HepG2 (cell line): ENCODE measurements around the gene EEIG1. TPM values are rescaled to one million over a fixed set of nuclear protein-coding genes. Genes with fewer than 3 reads are reported as not detected.

Experiments used
- AKNA ChIP-seq: sonication (generic); formaldehyde crosslinking; IDR thresholded peaks from 2 replicates; pipeline ENCODE4 v1.4.0; 2020; ENCODE audit warnings: missing genetic modification reagents, borderline replicate concordance
- DZIP1 ChIP-seq: sonication (generic); formaldehyde crosslinking; IDR thresholded peaks from 2 replicates; pipeline ENCODE4 v1.5.0; 2020; ENCODE audit warnings: mild to moderate bottlenecking, missing genetic modification reagents
- EEA1 ChIP-seq: sonication (generic); formaldehyde crosslinking; IDR thresholded peaks from 2 replicates; pipeline ENCODE4 v1.5.1; 2020; ENCODE audit warnings: mild to moderate bottlenecking, missing genetic modification reagents, borderline replicate concordance
- ELF1 ChIP-seq: sonication (generic); formaldehyde crosslinking; IDR thresholded peaks from 2 replicates; pipeline ENCODE4 v1.4.0; 2020; ENCODE audit warnings: missing genetic modification reagents
- FOXM1 ChIP-seq: sonication (generic); formaldehyde crosslinking; IDR thresholded peaks from 2 replicates; pipeline ENCODE4 v1.5.0; 2020; ENCODE audit warnings: missing genetic modification reagents
- NCOA1 ChIP-seq: sonication (generic); formaldehyde crosslinking; IDR thresholded peaks from 2 replicates; pipeline ENCODE4 v1.9.0; 2021; ENCODE audit warnings: missing genetic modification reagents
- NCOR1 ChIP-seq: fragments of 200-600 bp; sonication (generic); IDR thresholded peaks from 2 replicates; pipeline ENCODE4 v1.7.0; 2017; ENCODE audit warnings: antibody characterized with exemption, low read length, borderline replicate concordance
- RORA ChIP-seq: sonication (generic); formaldehyde crosslinking; IDR thresholded peaks from 2 replicates; pipeline ENCODE4 v1.5.0; 2020; ENCODE audit warnings: mild to moderate bottlenecking, missing genetic modification reagents, moderate library complexity
- SKI ChIP-seq: fragments of 450-650 bp; IDR thresholded peaks from one replicate; pipeline ENCODE4 v1.6.1; 2018; ENCODE audit warnings: mild to moderate bottlenecking; ENCODE audit not compliant: partially characterized antibody
- SMAD1 ChIP-seq: sonication (generic); formaldehyde crosslinking; IDR thresholded peaks from 2 replicates; pipeline ENCODE4 v1.4.0; 2020; ENCODE audit warnings: missing genetic modification reagents, low read depth, mild to moderate bottlenecking, borderline replicate concordance
- ZNF232 ChIP-seq: sonication (generic); formaldehyde crosslinking; IDR thresholded peaks from 2 replicates; pipeline ENCODE4 v1.4.0; 2020; ENCODE audit warnings: missing genetic modification reagents, borderline replicate concordance
- ZNF713 ChIP-seq: sonication (generic); formaldehyde crosslinking; IDR thresholded peaks from 2 replicates; pipeline ENCODE4 v1.4.0; 2020; ENCODE audit warnings: mild to moderate bottlenecking, missing genetic modification reagents
- ZZZ3 ChIP-seq: sonication (generic); formaldehyde crosslinking; IDR thresholded peaks from 2 replicates; pipeline ENCODE4 v1.4.0; 2020; ENCODE audit warnings: missing genetic modification reagents, mild to moderate bottlenecking, borderline replicate concordance
- polyA plus RNA-seq, 8 experiments: library from polyadenylated mRNA; depleted of rRNA in 3 of 8; stranded (reverse) in 7 of 8; unstranded in 1 of 8; fragments of >200 nt; fragmentation: Illumina TruSeq in 4 of 8; extraction: Trizol in 4 of 8; gene quantifications; 2 replicates each; pipeline versions ENCODE4 v1.2.1 to v1.2.3, GENCODE V29; 2011 to 2016; ENCODE audit warnings: low read depth in 4 of 8, missing spikeins in 1 of 8, mixed read lengths in 1 of 8; ENCODE audit not compliant: insufficient read depth in 1 of 8
- total RNA-seq, 5 experiments: library from RNA; depleted of rRNA; stranded (reverse); fragments of >200 nt; fragmentation: Illumina TruSeq; extraction: Trizol; gene quantifications; 2 replicates each; pipeline ENCODE4 v1.2.3, GENCODE V29; 2016; ENCODE audit warnings: low read depth in 1 of 5
- TF ChIP-seq, protein P1 (sequence below): sonication (generic); formaldehyde crosslinking; IDR thresholded peaks from 2 replicates; pipeline ENCODE4 v1.4.0; 2020; ENCODE audit warnings: missing genetic modification reagents, borderline replicate concordance
- TF ChIP-seq, protein P2 (sequence below): sonication (generic); formaldehyde crosslinking; IDR thresholded peaks from 2 replicates; pipeline ENCODE4 v1.4.0; 2020; ENCODE audit warnings: missing genetic modification reagents, borderline replicate concordance

EEIG1 gene
- total and polyA plus RNA-seq, 2 of the 13 experiments (the other 11 are each of a cell fraction or from before 2014, with no cell fraction given): 16.6 to 25.2 TPM

- TF ChIP-seq SMAD1 (CRISPR knock-in tag): no peak
- TF ChIP-seq ELF1 (CRISPR knock-in tag): peak; percentile 83
- no peak for TF ChIP-seq EEA1 (CRISPR knock-in tag)
- no peak for TF ChIP-seq FOXM1
- no peak for TF ChIP-seq AKNA (CRISPR knock-in tag)
- TF ChIP-seq ZNF713 (CRISPR knock-in tag): no peak
- TF ChIP-seq SKI: peak; percentile 77
- TF ChIP-seq, protein P1, sequence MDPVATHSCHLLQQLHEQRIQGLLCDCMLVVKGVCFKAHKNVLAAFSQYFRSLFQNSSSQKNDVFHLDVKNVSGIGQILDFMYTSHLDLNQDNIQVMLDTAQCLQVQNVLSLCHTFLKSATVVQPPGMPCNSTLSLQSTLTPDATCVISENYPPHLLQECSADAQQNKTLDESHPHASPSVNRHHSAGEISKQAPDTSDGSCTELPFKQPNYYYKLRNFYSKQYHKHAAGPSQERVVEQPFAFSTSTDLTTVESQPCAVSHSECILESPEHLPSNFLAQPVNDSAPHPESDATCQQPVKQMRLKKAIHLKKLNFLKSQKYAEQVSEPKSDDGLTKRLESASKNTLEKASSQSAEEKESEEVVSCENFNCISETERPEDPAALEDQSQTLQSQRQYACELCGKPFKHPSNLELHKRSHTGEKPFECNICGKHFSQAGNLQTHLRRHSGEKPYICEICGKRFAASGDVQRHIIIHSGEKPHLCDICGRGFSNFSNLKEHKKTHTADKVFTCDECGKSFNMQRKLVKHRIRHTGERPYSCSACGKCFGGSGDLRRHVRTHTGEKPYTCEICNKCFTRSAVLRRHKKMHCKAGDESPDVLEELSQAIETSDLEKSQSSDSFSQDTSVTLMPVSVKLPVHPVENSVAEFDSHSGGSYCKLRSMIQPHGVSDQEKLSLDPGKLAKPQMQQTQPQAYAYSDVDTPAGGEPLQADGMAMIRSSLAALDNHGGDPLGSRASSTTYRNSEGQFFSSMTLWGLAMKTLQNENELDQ (CRISPR knock-in tag): no peak
- TF ChIP-seq DZIP1 (CRISPR knock-in tag): no peak; the same call in 1 of the 2 replicates
- peak; percentile 74; the same call in 1 of the 2 replicates for TF ChIP-seq NCOR1
- TF ChIP-seq, protein P2, sequence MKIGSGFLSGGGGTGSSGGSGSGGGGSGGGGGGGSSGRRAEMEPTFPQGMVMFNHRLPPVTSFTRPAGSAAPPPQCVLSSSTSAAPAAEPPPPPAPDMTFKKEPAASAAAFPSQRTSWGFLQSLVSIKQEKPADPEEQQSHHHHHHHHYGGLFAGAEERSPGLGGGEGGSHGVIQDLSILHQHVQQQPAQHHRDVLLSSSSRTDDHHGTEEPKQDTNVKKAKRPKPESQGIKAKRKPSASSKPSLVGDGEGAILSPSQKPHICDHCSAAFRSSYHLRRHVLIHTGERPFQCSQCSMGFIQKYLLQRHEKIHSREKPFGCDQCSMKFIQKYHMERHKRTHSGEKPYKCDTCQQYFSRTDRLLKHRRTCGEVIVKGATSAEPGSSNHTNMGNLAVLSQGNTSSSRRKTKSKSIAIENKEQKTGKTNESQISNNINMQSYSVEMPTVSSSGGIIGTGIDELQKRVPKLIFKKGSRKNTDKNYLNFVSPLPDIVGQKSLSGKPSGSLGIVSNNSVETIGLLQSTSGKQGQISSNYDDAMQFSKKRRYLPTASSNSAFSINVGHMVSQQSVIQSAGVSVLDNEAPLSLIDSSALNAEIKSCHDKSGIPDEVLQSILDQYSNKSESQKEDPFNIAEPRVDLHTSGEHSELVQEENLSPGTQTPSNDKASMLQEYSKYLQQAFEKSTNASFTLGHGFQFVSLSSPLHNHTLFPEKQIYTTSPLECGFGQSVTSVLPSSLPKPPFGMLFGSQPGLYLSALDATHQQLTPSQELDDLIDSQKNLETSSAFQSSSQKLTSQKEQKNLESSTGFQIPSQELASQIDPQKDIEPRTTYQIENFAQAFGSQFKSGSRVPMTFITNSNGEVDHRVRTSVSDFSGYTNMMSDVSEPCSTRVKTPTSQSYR (CRISPR knock-in tag): peak; percentile 56; the same call in 1 of the 2 replicates
- TF ChIP-seq ZZZ3 (CRISPR knock-in tag): no peak; the same call in 1 of the 2 replicates
- peak; percentile 58; the same call in 1 of the 2 replicates for TF ChIP-seq ZNF232 (CRISPR knock-in tag)
- TF ChIP-seq RORA (CRISPR knock-in tag): no peak
- peak; percentile 81; the same call in 1 of the 2 replicates for TF ChIP-seq NCOA1 (CRISPR knock-in tag)
Observed at GRCh38 chr9:127950513-127951289, 30.1 kb downstream of the EEIG1 start (continued).
